K562 (cell line): ENCODE measurements around the gene TAPBPL. TPM values are rescaled to one million over a fixed set of nuclear protein-coding genes. Genes with fewer than 3 reads are reported as not detected.

Experiments used
- FOXK1 ChIP-seq: sonication (generic); formaldehyde crosslinking; IDR thresholded peaks from 2 replicates; pipeline ENCODE4 v1.8.0; 2022; ENCODE audit warnings: missing genetic modification reagents, mild to moderate bottlenecking, borderline replicate concordance
- GTF2A2 ChIP-seq: IDR thresholded peaks from 2 replicates; pipeline ENCODE4 v1.6.1; 2016; ENCODE audit warnings: mild to moderate bottlenecking, missing genetic modification characterization, missing compliant biosample characterization
- HEY1 ChIP-seq: fragments of 250-450 bp; sonication (Bioruptor Pico); IDR thresholded peaks from 2 replicates; pipeline ENCODE4 v1.5.0; 2020; ENCODE audit warnings: mild to moderate bottlenecking, moderate library complexity, borderline replicate concordance
- IFI16 ChIP-seq: fragments of 250-450 bp; sonication (Bioruptor Pico); IDR thresholded peaks from 2 replicates; pipeline ENCODE4 v2.1.2; 2022; ENCODE audit warnings: mild to moderate bottlenecking, inconsistent platforms
- KLF1 ChIP-seq: fragments of 450-650 bp; IDR thresholded peaks from 2 replicates; pipeline ENCODE4 v1.6.1; 2016; ENCODE audit warnings: missing genetic modification characterization, missing compliant biosample characterization
- KLF13 ChIP-seq: fragments of 450-650 bp; IDR thresholded peaks from 2 replicates; pipeline ENCODE4 v1.6.1; 2016; ENCODE audit warnings: missing genetic modification characterization, low read depth, mild to moderate bottlenecking, missing compliant biosample characterization, moderate library complexity, borderline replicate concordance
- MTA1 ChIP-seq: fragments of 450-650 bp; IDR thresholded peaks from 2 replicates; pipeline ENCODE4 v1.6.1; 2017; ENCODE audit warnings: borderline replicate concordance
- NFATC3 ChIP-seq: fragments of 450-650 bp; IDR thresholded peaks from 2 replicates; pipeline ENCODE4 v1.6.1; 2017; ENCODE audit warnings: mild to moderate bottlenecking
- NR3C1 ChIP-seq: sonication (generic); formaldehyde crosslinking; IDR thresholded peaks from 2 replicates; pipeline ENCODE4 v1.8.1; 2022; ENCODE audit warnings: missing genetic modification reagents
- RBFOX2 ChIP-seq: fragments of 200-400 bp; formaldehyde crosslinking; IDR thresholded peaks from 2 replicates; pipeline ENCODE4 v1.6.1; 2017; ENCODE audit warnings: low read depth, mild to moderate bottlenecking, low read length, moderate library complexity
- RFX7 ChIP-seq: fragments of 250-450 bp; sonication (Bioruptor Pico); IDR thresholded peaks from 2 replicates; pipeline ENCODE4 v1.5.1; 2021; ENCODE audit warnings: mild to moderate bottlenecking
- SRF ChIP-seq, 2 experiments: fragments of 250-450, 450-650 bp in 1 of 2; sonication (Bioruptor Pico) in 1 of 2; sonication (generic) in 1 of 2; formaldehyde crosslinking; IDR thresholded peaks; 2 replicates each; pipeline versions ENCODE4 v1.5.0 to v1.5.1; 2020 to 2022; ENCODE audit warnings: mild to moderate bottlenecking in 1 of 2, missing genetic modification reagents in 1 of 2
- ZNF124 ChIP-seq: sonication (generic); formaldehyde crosslinking; IDR thresholded peaks from 2 replicates; pipeline ENCODE4 v1.8.1; 2022; ENCODE audit warnings: missing genetic modification reagents
- ZNF174 ChIP-seq: fragments of 250-450 bp; sonication (Bioruptor Pico); IDR thresholded peaks from 2 replicates; pipeline ENCODE4 v1.4.0; 2020; ENCODE audit warnings: mild to moderate bottlenecking
- ZNF561 ChIP-seq: fragments of 450-650 bp; formaldehyde crosslinking; conservative IDR thresholded peaks from 2 replicates; pipeline ENCODE4 v1.4.0; 2020; ENCODE audit warnings: mild to moderate bottlenecking, moderate library complexity
- ZNF668 ChIP-seq: fragments of 250-450 bp; sonication (Bioruptor Pico); IDR thresholded peaks from 2 replicates; pipeline ENCODE4 v1.8.0; 2022; ENCODE audit warnings: mild to moderate bottlenecking, inconsistent platforms
- polyA plus RNA-seq, 8 experiments: library from polyadenylated mRNA; depleted of rRNA in 4 of 8; stranded (reverse) in 5 of 8; unstranded in 3 of 8; fragments of >200 nt; fragmentation: Nextera tagmentation in 2 of 8; fragmentation: Illumina TruSeq in 1 of 8; extraction: Ambion mirVana in 2 of 8; extraction: Trizol in 1 of 8; gene quantifications; 2 replicates each; pipeline versions ENCODE4 v1.2.1 to v1.2.3, GENCODE V29; 2011 to 2014; ENCODE audit warnings: inconsistent platforms in 1 of 8, missing spikeins in 1 of 8
- total RNA-seq, 7 experiments: library from RNA; depleted of rRNA in 6 of 7; stranded (reverse); fragments of >200 nt in 6 of 7; fragmentation: Illumina TruSeq in 2 of 7; extraction: Trizol in 2 of 7; gene quantifications; 2 replicates each; pipeline versions ENCODE4 v1.2.1 to v1.2.3, GENCODE V29; 2011 to 2021; ENCODE audit warnings: low replicate concordance in 1 of 7
- TF ChIP-seq, protein P1 (sequence below): fragments of 200-800 bp; sonication (Bioruptor generic); IDR thresholded peaks from 2 replicates; pipeline ENCODE4 v1.6.1; 2017; ENCODE audit warnings: missing genetic modification characterization, missing compliant biosample characterization
- TF ChIP-seq, protein P2 (sequence below), 2 experiments: fragments of 450-650 bp in 1 of 2; sonication (generic) in 1 of 2; formaldehyde crosslinking in 1 of 2; IDR thresholded peaks in 1 of 2; conservative IDR thresholded peaks in 1 of 2; 2 replicates each; pipeline versions ENCODE4 v1.6.1 to v1.8.1; 2016 to 2023; ENCODE audit warnings: mild to moderate bottlenecking in 2 of 2, moderate library complexity in 2 of 2, inconsistent platforms in 1 of 2, missing genetic modification reagents in 1 of 2
- TF ChIP-seq, protein P3 (sequence below), 2 experiments: fragments of 450-650 bp in 1 of 2; sonication (generic) in 1 of 2; formaldehyde crosslinking; conservative IDR thresholded peaks; 2 replicates each; pipeline versions ENCODE4 v1.4.0 to v1.8.1; 2020 to 2022; ENCODE audit warnings: mild to moderate bottlenecking in 1 of 2, missing genetic modification reagents in 1 of 2
- TF ChIP-seq, protein P4 (sequence below): fragments of 450-650 bp; IDR thresholded peaks from 2 replicates; pipeline ENCODE4 v1.6.1; 2016

The TAPBPL gene
- total and polyA plus RNA-seq, 9 of the 15 experiments (the other 6 are each of a cell fraction or from before 2014, with no cell fraction given): 0.29 to 1.6 (median 0.45) TPM

- TF ChIP-seq, protein P1, sequence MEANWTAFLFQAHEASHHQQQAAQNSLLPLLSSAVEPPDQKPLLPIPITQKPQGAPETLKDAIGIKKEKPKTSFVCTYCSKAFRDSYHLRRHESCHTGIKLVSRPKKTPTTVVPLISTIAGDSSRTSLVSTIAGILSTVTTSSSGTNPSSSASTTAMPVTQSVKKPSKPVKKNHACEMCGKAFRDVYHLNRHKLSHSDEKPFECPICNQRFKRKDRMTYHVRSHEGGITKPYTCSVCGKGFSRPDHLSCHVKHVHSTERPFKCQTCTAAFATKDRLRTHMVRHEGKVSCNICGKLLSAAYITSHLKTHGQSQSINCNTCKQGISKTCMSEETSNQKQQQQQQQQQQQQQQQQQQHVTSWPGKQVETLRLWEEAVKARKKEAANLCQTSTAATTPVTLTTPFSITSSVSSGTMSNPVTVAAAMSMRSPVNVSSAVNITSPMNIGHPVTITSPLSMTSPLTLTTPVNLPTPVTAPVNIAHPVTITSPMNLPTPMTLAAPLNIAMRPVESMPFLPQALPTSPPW (CRISPR knock-in tag): peak; percentile 78
- TF ChIP-seq GTF2A2 (tag) (no peak), KLF1 (tag) (0 out of 2 replicates have a peak, but pooled peaks have one; percentile 12), IFI16 (CRISPR knock-in tag) (no peak), FOXK1 (CRISPR knock-in tag) (no peak), SRF (CRISPR knock-in tag; IDR thresholded peaks at IDR 0.05) (no peak), ZNF561 (CRISPR knock-in tag) (no peak), RFX7 (CRISPR knock-in tag) (no peak), MTA1 (no peak), ZNF124 (CRISPR knock-in tag) (no peak), ZNF668 (CRISPR knock-in tag) (no peak), NFATC3 (no peak), RBFOX2 (peak; percentile 100), KLF13 (tag) (no peak), HEY1 (CRISPR knock-in tag) (no peak), NR3C1 (CRISPR knock-in tag) (no peak), ZNF174 (CRISPR knock-in tag) (no peak)
- TF ChIP-seq, protein P2, sequence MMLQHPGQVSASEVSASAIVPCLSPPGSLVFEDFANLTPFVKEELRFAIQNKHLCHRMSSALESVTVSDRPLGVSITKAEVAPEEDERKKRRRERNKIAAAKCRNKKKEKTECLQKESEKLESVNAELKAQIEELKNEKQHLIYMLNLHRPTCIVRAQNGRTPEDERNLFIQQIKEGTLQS (IDR thresholded peaks at IDR 0.05): no peak
- TF ChIP-seq, protein P2 (CRISPR knock-in tag; conservative IDR thresholded peaks at IDR 0.05): no peak
- TF ChIP-seq, protein P3, sequence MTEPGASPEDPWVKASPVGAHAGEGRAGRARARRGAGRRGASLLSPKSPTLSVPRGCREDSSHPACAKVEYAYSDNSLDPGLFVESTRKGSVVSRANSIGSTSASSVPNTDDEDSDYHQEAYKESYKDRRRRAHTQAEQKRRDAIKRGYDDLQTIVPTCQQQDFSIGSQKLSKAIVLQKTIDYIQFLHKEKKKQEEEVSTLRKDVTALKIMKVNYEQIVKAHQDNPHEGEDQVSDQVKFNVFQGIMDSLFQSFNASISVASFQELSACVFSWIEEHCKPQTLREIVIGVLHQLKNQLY (CRISPR knock-in tag; conservative IDR thresholded peaks at IDR 0.05): no peak
- TF ChIP-seq, protein P4, sequence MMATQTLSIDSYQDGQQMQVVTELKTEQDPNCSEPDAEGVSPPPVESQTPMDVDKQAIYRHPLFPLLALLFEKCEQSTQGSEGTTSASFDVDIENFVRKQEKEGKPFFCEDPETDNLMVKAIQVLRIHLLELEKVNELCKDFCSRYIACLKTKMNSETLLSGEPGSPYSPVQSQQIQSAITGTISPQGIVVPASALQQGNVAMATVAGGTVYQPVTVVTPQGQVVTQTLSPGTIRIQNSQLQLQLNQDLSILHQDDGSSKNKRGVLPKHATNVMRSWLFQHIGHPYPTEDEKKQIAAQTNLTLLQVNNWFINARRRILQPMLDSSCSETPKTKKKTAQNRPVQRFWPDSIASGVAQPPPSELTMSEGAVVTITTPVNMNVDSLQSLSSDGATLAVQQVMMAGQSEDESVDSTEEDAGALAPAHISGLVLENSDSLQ: peak; percentile 98
Measured at GRCh38 chr12:6470375-6471163, 18.7 kb downstream of the TAPBPL start, which contains the start of gene VAMP1 (continued).
